ENCODE data around the gene MGRN1.

GRCh38 chr16:4663777-4664465 is 39.3 kb downstream of the MGRN1 start:
- TF ChIP-seq CTCF (IDR thresholded peaks at IDR 0.05) (no peak), POLR2A (IDR thresholded peaks at IDR 0.05) (no peak), POLR2AphosphoS5 (IDR thresholded peaks at IDR 0.05) (no peak)
